GM21619 (cell line): ENCODE data around the gene SRPK1.

Experiments
- ATAC-seq: cut with Tn5 transposase; IDR thresholded peaks from one replicate; pipeline ENCODE4 v1.9.1; 2021; ENCODE audit not compliant: unreplicated experiment

SRPK1 gene

DNA sequence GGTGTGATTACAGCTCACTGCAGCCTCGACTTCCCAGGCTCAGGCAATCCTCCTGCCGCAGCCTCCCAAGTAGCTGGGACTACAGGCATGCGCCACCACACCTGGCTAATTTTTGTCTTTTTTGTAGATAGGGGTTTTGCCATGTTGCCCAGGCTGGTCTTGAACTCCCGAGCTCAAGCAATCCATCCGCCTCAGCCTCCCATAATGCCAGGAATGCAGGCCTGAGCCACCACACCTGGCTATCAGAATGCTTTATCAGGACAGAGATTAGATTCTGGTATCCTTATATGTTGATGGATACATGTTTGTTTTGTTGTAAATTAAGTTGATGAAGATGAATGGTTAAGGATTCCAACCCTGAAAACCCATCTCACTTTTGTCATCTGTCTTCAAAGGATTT, 91.6 kb downstream of the SRPK1 start:
- no peak for ATAC-seq

DNA sequence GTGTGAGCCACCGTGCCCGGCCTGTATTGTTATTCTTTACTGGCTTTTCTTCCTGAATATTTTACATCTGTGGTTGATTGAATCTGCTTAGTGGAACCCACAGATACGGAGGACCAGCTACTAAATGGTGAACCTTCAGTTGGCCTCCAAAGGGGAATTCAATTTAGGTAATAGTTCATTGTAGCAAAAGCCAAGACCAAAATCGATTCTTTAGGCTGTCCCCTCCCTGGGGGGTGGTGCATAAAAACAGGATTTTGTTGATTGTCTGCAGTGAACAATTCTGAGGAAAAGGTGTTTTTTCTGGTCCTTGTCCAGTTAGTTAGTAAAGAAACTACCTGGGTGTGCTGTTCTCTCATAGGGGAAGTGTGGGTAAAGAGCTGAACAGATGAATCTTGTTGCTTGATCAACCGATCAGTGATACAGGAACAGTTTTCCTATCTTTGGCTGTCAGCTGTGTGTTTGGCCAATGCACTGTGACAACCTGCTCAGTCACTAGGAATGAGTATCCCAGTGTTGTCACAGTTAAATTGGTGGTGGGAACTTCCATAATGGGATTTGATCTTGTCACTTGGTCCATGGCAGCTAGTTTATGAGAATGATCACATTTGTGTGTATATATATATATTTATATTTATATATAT, 96.2 kb downstream of the SRPK1 start:
- ATAC-seq: no peak

GRCh38 chr6:35823601-35824000, 97.3 kb downstream of the SRPK1 start:
- ATAC-seq: no peak

- no peak for ATAC-seq
Measured at GRCh38 chr6:35817515-35817914, 103.4 kb downstream of the SRPK1 start.

- no peak for ATAC-seq
Measured at GRCh38 chr6:35811699-35811995, 109.3 kb downstream of the SRPK1 start.

DNA sequence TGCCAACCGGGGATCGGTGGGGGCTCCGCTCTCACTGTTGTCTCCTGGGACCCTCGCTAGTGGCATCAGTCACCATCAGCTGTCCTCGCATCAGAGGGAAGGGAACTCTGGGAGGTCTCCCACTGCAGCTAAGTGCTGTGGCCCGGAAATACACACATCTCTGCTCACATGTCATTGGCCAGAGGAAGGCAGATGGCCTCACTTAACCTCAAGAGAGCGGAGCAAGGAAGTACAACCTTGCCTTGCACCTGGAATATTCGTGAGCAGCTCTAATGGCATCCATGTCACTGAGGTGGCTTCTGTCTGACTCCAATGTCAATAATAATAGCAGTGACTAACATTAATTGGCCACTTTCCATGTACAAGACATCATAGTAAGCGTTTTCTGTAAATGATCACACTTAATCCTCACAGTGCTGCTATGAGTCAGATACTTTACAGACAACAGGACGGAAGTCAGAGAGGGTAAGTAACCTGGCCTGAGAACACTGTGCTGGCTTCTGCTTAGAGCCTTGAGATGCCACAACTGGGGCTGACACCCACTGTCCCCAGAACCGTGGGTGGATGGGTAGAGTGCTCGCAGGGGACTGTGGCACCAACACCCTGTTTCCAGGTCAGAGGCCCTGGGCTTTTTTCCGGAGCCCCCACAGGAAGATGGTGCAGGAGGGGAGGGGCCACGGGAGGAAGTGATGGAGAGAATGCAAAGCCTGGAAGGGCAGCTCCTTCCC, 109.8 kb downstream of the SRPK1 start:
- ATAC-seq: no peak

- no peak for ATAC-seq
Measured at GRCh38 chr6:35809809-35810208, 111.1 kb downstream of the SRPK1 start.

DNA sequence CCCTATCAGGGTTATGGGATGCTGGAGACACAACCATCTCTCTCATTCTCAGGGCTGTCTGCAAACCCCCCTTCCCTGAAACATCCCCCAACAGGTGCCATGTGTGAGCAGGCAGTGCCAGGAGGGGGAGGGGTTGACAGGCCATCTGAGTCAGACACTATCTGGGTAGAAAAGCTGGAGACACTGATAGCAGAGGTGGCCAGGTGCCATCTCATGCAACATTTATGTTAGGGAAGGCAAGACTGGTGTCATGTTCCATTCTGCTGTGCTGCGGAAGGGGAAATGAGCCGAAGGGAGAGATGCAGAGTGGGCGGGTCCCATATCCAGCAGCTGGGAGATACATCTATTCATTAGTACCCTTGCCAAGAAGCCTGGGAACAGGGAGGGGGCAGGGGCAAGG, 112.2 kb downstream of the SRPK1 start:
- ATAC-seq: no peak

GRCh38 chr6:35804996-35805736, 115.7 kb downstream of the SRPK1 start, which contains the start of gene LHFPL5:
Gene LHFPL5, plus strand, starts transcription at chr6:35805352. Its CDS starts 319 bp downstream, at chr6:35805671.
- ATAC-seq: no peak

DNA sequence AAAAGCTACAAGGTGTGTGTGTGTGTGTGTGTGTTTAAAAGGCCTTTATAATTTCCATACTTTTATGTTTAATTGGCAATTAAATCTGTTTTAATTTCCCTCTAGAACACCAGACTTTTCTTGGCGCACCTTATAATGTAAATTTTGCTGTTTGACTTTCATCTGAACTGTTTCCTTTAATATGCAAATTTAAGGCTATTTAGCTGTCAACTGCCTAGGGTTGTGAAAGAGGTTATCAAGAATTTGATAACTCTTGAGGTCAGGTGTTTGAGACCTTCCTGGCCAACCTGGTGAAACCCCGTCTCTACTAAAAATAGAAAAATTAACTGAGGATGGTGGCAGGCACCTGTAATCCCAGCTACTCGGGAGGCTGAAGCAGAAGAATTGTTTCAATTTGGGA, 119.8 kb downstream of the SRPK1 start:
- no peak for ATAC-seq

GRCh38 chr6:35798706-35799105, 122.2 kb downstream of the SRPK1 start:
- no peak for ATAC-seq

GRCh38 chr6:35797837-35798526, 122.9 kb downstream of the SRPK1 start:
- ATAC-seq: no peak

DNA sequence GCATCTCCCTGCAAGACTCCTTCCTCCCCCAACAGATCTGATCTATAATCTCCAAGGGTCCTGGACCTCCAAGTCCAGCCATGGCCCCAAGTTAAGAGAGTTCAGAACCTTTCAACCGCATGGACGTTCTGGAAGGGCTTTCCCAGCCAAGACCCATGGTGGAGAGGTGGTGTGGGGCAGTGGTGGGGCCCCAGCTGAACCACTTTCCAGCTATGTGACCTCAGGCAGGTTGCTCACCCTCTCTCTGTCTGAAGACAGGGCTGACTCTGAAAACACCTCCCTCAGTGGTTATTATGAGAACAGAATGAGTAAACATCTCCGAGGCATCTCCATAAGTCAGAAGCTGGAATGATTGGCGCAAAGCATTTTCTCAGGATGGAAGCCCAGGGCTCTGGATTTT, 124.7 kb downstream of the SRPK1 start:
- ATAC-seq: no peak

DNA sequence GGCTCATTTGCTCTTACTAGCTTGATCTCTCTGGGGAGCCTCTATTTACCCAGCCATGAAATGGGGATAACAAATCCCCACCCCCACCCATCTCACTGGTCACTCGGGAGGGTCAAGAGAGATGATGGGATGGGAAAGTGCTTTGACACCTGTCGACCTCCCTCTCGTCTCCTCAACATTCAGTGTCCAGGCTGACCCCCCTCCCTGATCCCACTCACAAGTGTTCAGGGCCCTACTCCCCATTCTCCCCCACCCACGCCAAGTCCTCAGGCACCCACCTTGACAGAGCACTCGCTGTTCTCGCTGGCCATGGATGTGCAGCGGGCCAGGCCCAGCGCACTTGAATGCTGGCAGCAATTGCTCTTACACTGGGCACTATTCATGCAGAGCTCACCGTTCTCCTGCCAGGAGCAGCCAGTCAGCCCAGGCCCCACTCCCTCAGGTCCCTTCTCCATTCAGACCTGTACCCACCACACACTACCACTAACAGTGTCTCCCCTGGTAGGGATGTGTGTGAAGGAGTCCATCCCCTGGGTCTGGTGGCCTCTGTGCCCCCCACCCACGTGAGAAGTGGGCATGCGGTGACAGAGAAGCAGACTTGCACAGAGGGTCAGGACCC, 125.3 kb downstream of the SRPK1 start:
- no peak for ATAC-seq

DNA sequence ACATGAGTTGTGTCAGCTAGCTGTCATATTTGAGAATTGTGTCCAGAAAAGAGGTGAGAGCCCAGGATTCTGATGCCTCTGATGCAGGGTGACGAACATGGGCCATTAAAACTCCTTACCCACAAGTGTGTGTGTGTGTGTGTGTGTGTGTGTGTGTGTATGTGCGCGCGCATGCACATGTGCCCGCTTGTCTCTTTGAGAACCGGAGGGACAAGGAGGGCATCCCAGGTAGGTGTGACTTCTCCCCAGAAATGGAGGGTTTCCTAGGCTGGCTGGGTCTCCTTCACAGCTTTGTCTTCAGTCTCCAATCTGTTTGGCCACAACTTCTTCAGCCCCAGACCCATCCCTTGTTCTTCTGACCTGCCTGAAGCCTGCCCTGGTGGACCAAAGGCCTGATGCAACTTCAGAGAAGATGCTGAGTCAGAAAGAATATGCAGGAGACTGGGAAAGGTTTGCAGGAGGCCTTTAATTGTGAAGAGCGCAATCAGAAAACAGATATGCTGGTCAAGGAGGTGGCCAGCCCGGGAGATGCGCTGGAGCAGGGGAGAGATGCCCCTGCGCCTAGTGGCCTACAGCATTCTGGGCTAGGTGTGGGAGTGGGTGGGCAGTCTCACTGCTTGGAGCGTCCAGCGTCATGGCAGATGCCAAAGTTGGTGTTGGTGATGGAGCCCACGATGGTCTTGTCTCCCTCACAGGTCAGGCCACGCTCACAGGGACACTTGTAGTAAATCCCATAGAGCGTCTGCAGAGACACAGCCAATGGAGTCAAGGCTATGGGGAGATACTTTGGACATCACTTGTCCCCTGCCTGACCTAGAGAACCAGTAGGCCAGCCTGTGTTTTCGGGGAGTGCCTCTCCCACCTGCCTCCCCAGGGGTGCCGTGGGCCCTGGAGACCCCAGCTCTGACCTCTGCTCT, 126.1 kb downstream of the SRPK1 start:
- ATAC-seq: no peak

DNA sequence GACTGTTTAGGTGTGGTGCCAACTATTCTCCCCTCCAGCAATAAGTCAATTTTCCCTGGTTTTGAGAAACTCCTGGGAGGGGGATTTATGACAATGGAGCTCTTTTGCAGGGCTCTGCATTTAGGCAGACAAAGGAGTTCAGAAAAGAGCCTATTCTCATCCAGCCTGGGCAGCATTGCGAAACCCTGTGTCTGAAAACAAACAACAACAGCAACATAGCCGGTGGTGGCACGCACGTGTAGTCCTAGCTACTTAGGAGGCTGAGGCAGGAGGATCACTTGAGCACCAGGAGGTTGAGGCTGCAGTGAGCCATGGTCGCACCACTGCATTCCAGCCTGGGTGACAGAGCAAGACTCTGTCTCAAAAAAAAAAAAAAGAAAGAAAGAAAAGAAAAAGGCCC, 130.2 kb downstream of the SRPK1 start:
- ATAC-seq: no peak

- no peak for ATAC-seq
Measured at GRCh38 chr6:35788423-35788982, 132.4 kb downstream of the SRPK1 start.

DNA sequence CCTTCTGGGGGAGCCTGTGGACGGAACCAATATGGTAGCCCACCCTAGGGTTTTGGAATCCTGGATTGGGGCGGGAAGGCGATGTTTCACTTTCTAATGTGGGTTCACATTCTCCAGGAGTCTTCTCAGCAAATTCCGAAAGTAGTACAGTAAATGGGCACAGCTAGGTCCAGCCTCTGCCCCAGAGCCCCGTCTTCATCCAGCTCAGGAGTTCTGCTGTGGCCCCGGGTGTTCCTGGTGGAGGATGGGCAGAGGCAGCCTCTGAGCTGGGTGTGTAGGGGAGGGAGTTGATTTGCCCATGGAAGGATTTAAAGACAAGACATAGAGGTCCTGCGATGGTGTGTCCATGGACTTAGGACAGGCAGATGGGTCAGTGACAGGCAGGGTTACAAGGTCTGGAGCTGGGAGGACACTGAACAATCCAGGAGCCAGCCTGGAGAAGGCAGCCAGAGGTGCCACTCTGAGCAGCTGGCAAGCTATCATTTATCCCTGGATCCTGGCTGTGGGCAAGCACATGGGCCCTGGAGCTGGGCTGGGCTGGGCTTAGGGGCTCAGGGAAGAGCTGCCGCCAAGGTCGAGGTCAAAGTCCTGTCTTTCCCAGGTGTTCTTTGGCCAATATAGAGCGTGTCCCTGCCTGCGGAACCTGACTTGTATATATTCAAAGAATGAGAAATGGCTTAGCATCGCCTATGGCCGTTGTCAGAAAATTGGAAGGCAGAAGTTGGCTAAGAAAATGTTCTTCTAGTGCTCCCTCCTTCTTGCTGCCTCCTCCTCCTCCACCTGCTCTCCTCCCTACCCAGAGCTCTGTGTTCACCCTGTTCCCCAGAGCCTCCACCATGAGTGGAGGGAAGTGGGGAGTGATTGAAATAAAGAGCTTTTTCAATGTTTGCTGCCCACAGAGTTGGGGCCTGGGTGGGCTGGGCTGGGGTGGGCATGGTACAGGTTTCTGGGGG, 133.4 kb downstream of the SRPK1 start:
- ATAC-seq: no peak

DNA sequence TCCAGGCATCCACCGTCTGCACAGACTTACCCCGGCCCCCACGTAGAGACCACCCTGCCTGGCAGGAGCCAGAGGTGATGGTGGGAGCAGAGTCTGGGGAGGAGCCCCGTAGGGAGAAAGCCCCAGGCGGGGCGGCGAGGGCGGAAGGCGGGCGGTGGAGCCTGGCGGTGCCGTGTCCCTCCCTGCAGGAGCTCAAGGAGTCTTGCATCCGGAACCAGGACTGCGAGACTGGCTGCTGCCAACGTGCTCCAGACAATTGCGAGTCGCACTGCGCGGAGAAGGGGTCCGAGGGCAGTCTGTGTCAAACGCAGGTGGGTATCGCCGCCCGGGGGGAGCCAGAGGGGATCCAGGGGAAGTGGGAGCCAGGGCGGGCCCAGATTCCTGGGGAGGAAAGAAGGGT, 134.1 kb downstream of the SRPK1 start:
- no peak for ATAC-seq
